Sigmoid colon (tissue), 4 donors: ENCODE measurements around the gene NFATC1.

Source experiments
- CTCF ChIP-seq, 4 experiments: fragments of 450-650 bp in 3 of 4; fragments of 200-600 bp in 1 of 4; IDR thresholded peaks; one replicate each; pipeline ENCODE4 v1.5.1; 2016 to 2019; ENCODE audit warnings: antibody characterized with exemption in 4 of 4, mild to moderate bottlenecking in 3 of 4, moderate library complexity in 2 of 4
- EP300 ChIP-seq, 4 donors: sonication (generic); formaldehyde crosslinking; IDR thresholded peaks; one replicate each; pipeline ENCODE4 v1.6.1; 2017; ENCODE audit warnings: antibody characterized with exemption in 4 of 4
- POLR2A ChIP-seq, 2 donors: fragments of 450-650 bp; IDR thresholded peaks; one replicate each; pipeline ENCODE4 v1.6.1; 2016; ENCODE audit warnings: antibody characterized with exemption in 2 of 2, mild to moderate bottlenecking in 2 of 2, moderate library complexity in 2 of 2
- POLR2AphosphoS5 ChIP-seq, 4 donors: sonication (generic); formaldehyde crosslinking; IDR thresholded peaks; one replicate each; pipeline ENCODE4 v1.6.1; 2017; ENCODE audit warnings: antibody characterized with exemption in 4 of 4

DNA sequence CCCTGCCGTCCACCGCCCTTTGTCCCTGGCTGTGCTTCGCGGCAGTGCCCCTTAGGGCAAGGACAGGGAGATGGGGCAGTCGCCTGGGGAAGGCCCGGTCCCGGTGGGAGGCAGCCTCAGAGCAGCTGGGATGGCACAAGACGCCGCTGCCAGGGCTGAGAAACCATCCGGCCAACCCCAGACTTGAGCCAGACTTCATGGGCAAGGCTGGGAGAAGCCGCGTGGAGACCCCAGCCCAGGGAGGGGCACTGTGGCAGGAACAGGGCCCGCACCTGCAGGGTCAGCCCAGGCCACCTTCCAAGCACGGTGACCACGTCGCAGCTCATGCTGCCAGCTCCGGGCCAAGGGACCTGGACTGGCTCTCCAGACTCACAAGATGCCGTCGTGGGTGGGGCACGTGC, 84.0 kb downstream of the NFATC1 start:
- TF ChIP-seq POLR2A (IDR thresholded peaks at IDR 0.05) = no peak
- no peak for TF ChIP-seq CTCF (IDR thresholded peaks at IDR 0.05)
- no peak for TF ChIP-seq POLR2AphosphoS5 (IDR thresholded peaks at IDR 0.05)
- no peak for TF ChIP-seq EP300 (IDR thresholded peaks at IDR 0.05)
